SU-DHL-6 (cell line): ENCODE measurements around the gene PXYLP1.

Experiments used
- H2AFZ ChIP-seq: fragments of 200-600 bp; sonication (generic); 2 replicates; pipeline ENCODE4 v1.6.1; 2014; ENCODE audit warnings: low read depth, mild to moderate bottlenecking, moderate library complexity, mixed read lengths, antibody characterized with exemption, low read length; ENCODE audit not compliant: severe bottlenecking
- H3F3A ChIP-seq: fragments of 200-600 bp; shearing (Covaris generic); 2 replicates; pipeline ENCODE4 v1.6.0; 2016; ENCODE audit warnings: antibody characterized with exemption, mild to moderate bottlenecking; ENCODE audit not compliant: insufficient read depth
- H3K27ac ChIP-seq: fragments of 200-600 bp; sonication (generic); 2 replicates; pipeline ENCODE4 v1.5.1; 2016; ENCODE audit warnings: low read depth, mild to moderate bottlenecking, low read length, moderate library complexity, mixed read lengths
- H3K27me3 ChIP-seq: fragments of 200-600 bp; sonication (generic), shearing (Covaris generic); 2 replicates; pipeline ENCODE4 v1.6.0; 2014; ENCODE audit warnings: mild to moderate bottlenecking, low read length
- H3K36me3 ChIP-seq: fragments of 200-600 bp; sonication (generic); 2 replicates; pipeline ENCODE4 v1.6.1; 2014; ENCODE audit warnings: mild to moderate bottlenecking, low read length, mixed read lengths
- H3K4me2 ChIP-seq: fragments of 300-600, 200-600 bp; shearing (Covaris generic), sonication (generic); 2 replicates; pipeline ENCODE4 v1.6.0; 2014; ENCODE audit warnings: low read length, low read depth, mild to moderate bottlenecking; ENCODE audit not compliant: poor library complexity, severe bottlenecking
- H3K4me3 ChIP-seq: fragments of 200-600 bp; sonication (generic); 2 replicates; pipeline ENCODE4 v1.5.1; 2014; ENCODE audit warnings: antibody characterized with exemption, low read length, mild to moderate bottlenecking, mixed read lengths; ENCODE audit not compliant: insufficient read depth, poor library complexity, severe bottlenecking
- H3K79me2 ChIP-seq: fragments of 200-600 bp; sonication (generic); 2 replicates; pipeline ENCODE4 v1.6.1; 2014; ENCODE audit warnings: mild to moderate bottlenecking, low read length, moderate library complexity; ENCODE audit not compliant: insufficient read depth
- H3K9ac ChIP-seq: fragments of 200-600 bp; sonication (generic); 2 replicates; pipeline ENCODE4 v1.7.0; 2014; ENCODE audit warnings: mild to moderate bottlenecking, low read length
- H3K9me2 ChIP-seq: fragments of 200-600 bp; sonication (generic); replicated peaks from 2 replicates; pipeline ENCODE4 v1.6.1; 2014; ENCODE audit warnings: low read length; ENCODE audit not compliant: insufficient read depth
- H3K9me3 ChIP-seq: fragments of 200-600 bp; sonication (generic); 2 replicates; pipeline ENCODE4 v1.6.1; 2014; ENCODE audit warnings: low read length, mixed read lengths; ENCODE audit not compliant: insufficient read depth
- H4K20me1 ChIP-seq: fragments of 200-600 bp; sonication (generic); 2 replicates; pipeline ENCODE4 v1.6.1; 2014; ENCODE audit warnings: low read depth, mild to moderate bottlenecking, antibody characterized with exemption, low read length, moderate library complexity, mixed read lengths
- EZH2phosphoT487 ChIP-seq: fragments of 200-600 bp; sonication (generic), shearing (Covaris generic); conservative IDR thresholded peaks from 2 replicates; pipeline ENCODE4 v1.6.1; 2018; ENCODE audit warnings: mild to moderate bottlenecking, antibody characterized with exemption, low read length, moderate library complexity, mixed read lengths
- TF ChIP-seq, protein P1 (sequence below): fragments of 200-600 bp; sonication (generic); IDR thresholded peaks from one replicate; pipeline ENCODE4 v1.5.1; 2017; ENCODE audit warnings: antibody characterized with exemption, mild to moderate bottlenecking, low read length, moderate library complexity; ENCODE audit not compliant: insufficient read depth, poor library complexity, severe bottlenecking

Gene PXYLP1

GRCh38 chr3:141326123-141326522 is 94.5 kb downstream of the PXYLP1 start:
- Histone ChIP-seq H3K4me2 (no peak overlapping the region), H3K27me3 (no peaks in the 10 kb centered on the region), H3K9me2 (no peaks in the 10 kb centered on the region), H3K9ac (no peak overlapping the region), H2AFZ (no peak overlapping the region), H3K4me3 (no peak overlapping the region), H3K27ac (no peak overlapping the region), H3F3A (no peaks in the 10 kb centered on the region), H3K79me2 (no peaks in the 10 kb centered on the region), H4K20me1 (no peaks in the 10 kb centered on the region), H3K36me3 (no peaks in the 10 kb centered on the region), H3K9me3 (no peaks in the 10 kb centered on the region)
- TF ChIP-seq, protein P1, sequence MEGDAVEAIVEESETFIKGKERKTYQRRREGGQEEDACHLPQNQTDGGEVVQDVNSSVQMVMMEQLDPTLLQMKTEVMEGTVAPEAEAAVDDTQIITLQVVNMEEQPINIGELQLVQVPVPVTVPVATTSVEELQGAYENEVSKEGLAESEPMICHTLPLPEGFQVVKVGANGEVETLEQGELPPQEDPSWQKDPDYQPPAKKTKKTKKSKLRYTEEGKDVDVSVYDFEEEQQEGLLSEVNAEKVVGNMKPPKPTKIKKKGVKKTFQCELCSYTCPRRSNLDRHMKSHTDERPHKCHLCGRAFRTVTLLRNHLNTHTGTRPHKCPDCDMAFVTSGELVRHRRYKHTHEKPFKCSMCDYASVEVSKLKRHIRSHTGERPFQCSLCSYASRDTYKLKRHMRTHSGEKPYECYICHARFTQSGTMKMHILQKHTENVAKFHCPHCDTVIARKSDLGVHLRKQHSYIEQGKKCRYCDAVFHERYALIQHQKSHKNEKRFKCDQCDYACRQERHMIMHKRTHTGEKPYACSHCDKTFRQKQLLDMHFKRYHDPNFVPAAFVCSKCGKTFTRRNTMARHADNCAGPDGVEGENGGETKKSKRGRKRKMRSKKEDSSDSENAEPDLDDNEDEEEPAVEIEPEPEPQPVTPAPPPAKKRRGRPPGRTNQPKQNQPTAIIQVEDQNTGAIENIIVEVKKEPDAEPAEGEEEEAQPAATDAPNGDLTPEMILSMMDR, result no peak
- no peak for TF ChIP-seq EZH2phosphoT487

GRCh38 chr3:141326626-141327025 is 95.0 kb downstream of the PXYLP1 start:
- Histone ChIP-seq H3K4me2 (no peak overlapping the region), H3K9ac (no peak overlapping the region), H3F3A (no peaks in the 10 kb centered on the region)

GRCh38 chr3:141328286-141329166 is 96.9 kb downstream of the PXYLP1 start:
- Histone ChIP-seq H4K20me1 (no peaks in the 10 kb centered on the region), H3F3A (no peaks in the 10 kb centered on the region), H3K27ac (no peak overlapping the region), H3K9me3 (no peaks in the 10 kb centered on the region), H3K79me2 (no peaks in the 10 kb centered on the region), H2AFZ (no peak overlapping the region), H3K36me3 (no peaks in the 10 kb centered on the region), H3K27me3 (no peaks in the 10 kb centered on the region), H3K4me2 (no peak overlapping the region), H3K9me2 (no peaks in the 10 kb centered on the region), H3K9ac (no peak overlapping the region), H3K4me3 (no peak overlapping the region)
- TF ChIP-seq, protein P1, result no peak
- no peak for TF ChIP-seq EZH2phosphoT487

More at GRCh38 chr3:141326626-141327025, 95.0 kb downstream of the PXYLP1 start:
- H3K9me2 ChIP-seq, result no peaks in the 10 kb centered on the region
- no peak overlapping the region for H2AFZ ChIP-seq
- H4K20me1 ChIP-seq, result no peaks in the 10 kb centered on the region
- H3K27ac ChIP-seq, result no peak overlapping the region
- no peak for TF ChIP-seq EZH2phosphoT487
- TF ChIP-seq, protein P1, result no peak
- no peaks in the 10 kb centered on the region for H3K27me3 ChIP-seq
- no peak overlapping the region for H3K4me3 ChIP-seq
- H3K79me2 ChIP-seq, result no peaks in the 10 kb centered on the region
- H3K36me3 ChIP-seq, result no peaks in the 10 kb centered on the region
- no peaks in the 10 kb centered on the region for H3K9me3 ChIP-seq
